T-cell (primary cell): ENCODE results near the gene ACSF3. TPM values are rescaled to one million over a fixed set of nuclear protein-coding genes. Genes with fewer than 3 reads are reported as not detected.

Experiments
- ATAC-seq, 4 experiments: fragments of 200-7000 bp in 3 of 4; fragments of 150-1000 bp in 1 of 4; cut with Tn5 transposase; replicated peaks in 1 of 4; 1 replicate in 3 of 4; 2 replicates in 1 of 4; pipeline ENCODE4 v1.10.0; 2021; ENCODE audit warnings: moderate library complexity in 3 of 4, mild to moderate bottlenecking in 2 of 4, moderate number of reproducible peaks in 1 of 4
- CTCF ChIA-PET, 2 donors: fragments of 300-600 bp; sonication (Branson Sonifier 250); formaldehyde crosslinking; loops; one replicate each; lab custom pipeline; 2022; ENCODE audit warnings: antibody characterized with exemption in 2 of 2; lab: Charles Lee
- POLR2A ChIA-PET, 2 donors: fragments of 300-600 bp; sonication (Branson Sonifier 250); formaldehyde crosslinking; loops; one replicate each; lab custom pipeline; 2022; ENCODE audit warnings: antibody characterized with exemption in 2 of 2; lab: Charles Lee
- DNase-seq, 35 experiments: peaks; one replicate each; pipeline versions ENCODE4 v3.0.0 to v3.0.0-alpha.2; 2013 to 2023
- H3K27ac ChIP-seq: one replicate; pipeline ENCODE4 v1.5.1; 2013; ENCODE audit warnings: low read length
- H3K27me3 ChIP-seq, 2 experiments: replicated peaks in 1 of 2; 1 replicate in 1 of 2; 2 replicates in 1 of 2; pipeline versions ENCODE4 v1.6.1 to v1.7.0; 2013; ENCODE audit warnings: low read length in 1 of 2, mixed read lengths in 1 of 2; ENCODE audit not compliant: control insufficient read depth in 2 of 2, insufficient read depth in 2 of 2; ENCODE audit errors: extremely low read depth in 1 of 2
- H3K36me3 ChIP-seq, 2 donors: 1 replicate in 1 of 2; 2 replicates in 1 of 2; pipeline versions ENCODE4 v1.6.1 to v1.7.0; 2013; ENCODE audit warnings: low read length in 1 of 2; ENCODE audit not compliant: control insufficient read depth in 2 of 2, insufficient read depth in 1 of 2; ENCODE audit errors: extremely low read depth in 1 of 2
- H3K4me1 ChIP-seq, 2 experiments: 1 replicate in 1 of 2; 2 replicates in 1 of 2; pipeline versions ENCODE4 v1.6.1 to v1.7.0; 2013; ENCODE audit warnings: low read length in 2 of 2, mixed read lengths in 1 of 2; ENCODE audit not compliant: insufficient read depth in 2 of 2, control insufficient read depth in 1 of 2; ENCODE audit errors: extremely low read depth in 1 of 2
- H3K4me3 ChIP-seq, 2 donors: 1 replicate in 1 of 2; 2 replicates in 1 of 2; pipeline versions ENCODE4 v1.5.1 to v1.7.0; 2013; ENCODE audit warnings: mild to moderate bottlenecking in 2 of 2, low read length in 1 of 2, moderate library complexity in 1 of 2; ENCODE audit not compliant: control insufficient read depth in 1 of 2; ENCODE audit errors: extremely low read depth in 1 of 2
- H3K9me3 ChIP-seq: 2 replicates; pipeline ENCODE4 v1.7.0; 2013
- H3K27ac Mint-ChIP-seq, 2 donors: one replicate each; pipeline ENCODE4 v1.8.0; 2020 to 2021; ENCODE audit warnings: mild to moderate bottlenecking in 2 of 2, mixed read lengths in 2 of 2
- H3K27me3 Mint-ChIP-seq, 2 donors: one replicate each; pipeline ENCODE4 v1.8.0; 2021 to 2022; ENCODE audit warnings: mixed read lengths in 2 of 2
- H3K36me3 Mint-ChIP-seq: one replicate; pipeline ENCODE4 v1.8.0; 2021; ENCODE audit warnings: mixed read lengths
- H3K4me1 Mint-ChIP-seq, 3 donors: one replicate each; pipeline ENCODE4 v1.8.0; 2020 to 2022; ENCODE audit warnings: mixed read lengths in 3 of 3, mild to moderate bottlenecking in 1 of 3
- H3K4me3 Mint-ChIP-seq, 3 donors: one replicate each; pipeline ENCODE4 v1.8.0; 2020 to 2022; ENCODE audit warnings: mild to moderate bottlenecking in 3 of 3, mixed read lengths in 3 of 3, moderate library complexity in 3 of 3
- H3K9me3 Mint-ChIP-seq, 3 donors: one replicate each; pipeline ENCODE4 v1.8.0; 2020 to 2022; ENCODE audit warnings: mixed read lengths in 3 of 3
- WGBS: methylation state at CpG from one replicate; pipeline ENCODE4 v1.1.5; 2013; ENCODE audit warnings: missing lambda C conversion rate; ENCODE audit not compliant: insufficient coverage; 5-methylcytosine and 5-hydroxymethylcytosine counted together
- total RNA-seq, 35 experiments: library from RNA in 6 of 35; stranded (reverse) in 6 of 35; fragments of 120-200 nt in 1 of 35; gene quantifications; one replicate each; pipeline versions ENCODE4 v1.2.1 to v1.2.4 and lab custom pipeline; 2013 to 2026

ACSF3 gene
- total RNA-seq, 5 donors from 2014 or later (not counting 1 experiment from before 2014, with no cell fraction given): 70.5 to 102 (median 79.9) TPM

GRCh38 chr16:89095491-89095951 is 1.9 kb downstream of the ACSF3 start:
- no peak overlapping the region for H3K4me3 ChIP-seq
- Mint-ChIP-seq H3K4me3 (peak overlapping the region; percentile 83 to 95 (median 91)), H3K4me1 (peaks cover 63 to 68% (median 64%) of the 10 kb centered on the region in 3 donors), H3K27ac (peak overlapping the region; percentile 73 to 96), H3K9me3 (no peaks in the 10 kb centered on the region), H3K36me3 (peaks cover 6% of the 10 kb centered on the region), H3K27me3 (peaks cover 4 to 5% of the 10 kb centered on the region in 2 donors)
- ChIA-PET CTCF (no interaction called here), POLR2A (no interaction called here)
- H3K36me3 ChIP-seq: peaks cover 7 to 10% of the 10 kb centered on the region in 2 donors
- peaks cover 47 to 72% of the 10 kb centered on the region in 2 experiments for H3K4me1 ChIP-seq
- DNase-seq: no peak
- no peaks in the 10 kb centered on the region for H3K9me3 ChIP-seq
- WGBS: 73% methylated on average over 10 of the region's 21 CpGs
- peaks cover 0 to 21% of the 10 kb centered on the region in 2 experiments for H3K27me3 ChIP-seq
- no peak for ATAC-seq
- peak overlapping the region; percentile 82 for H3K27ac ChIP-seq

- peak overlapping the region; percentile 10 to 28 for H3K4me3 ChIP-seq
- ChIA-PET CTCF (interaction anchor here in 1 of 2 donors (1.3 kb wide), 1 partner anchor 19 kb away, joined by 7 read pairs; no protein-coding TSS in a partner anchor), POLR2A (interaction anchor here (0.5 to 1.8 kb wide), 3 partner anchors 20 to 463 kb away, joined by 3 to 9 read pairs (median 4); partner anchors contain the start of gene APRT (in 1 of the 2))
- Mint-ChIP-seq H3K27me3 (no peaks in the 10 kb centered on the region), H3K36me3 (peaks cover 8% of the 10 kb centered on the region), H3K27ac (peak overlapping the region; percentile 73 to 95), H3K4me1 (peaks cover 64 to 68% (median 66%) of the 10 kb centered on the region in 3 donors), H3K4me3 (peak overlapping the region; percentile 68 to 83 (median 73)), H3K9me3 (no peaks in the 10 kb centered on the region)
- H3K4me1 ChIP-seq: peaks cover 47 to 75% of the 10 kb centered on the region in 2 experiments
- peak overlapping the region; percentile 82 for H3K27ac ChIP-seq
- H3K27me3 ChIP-seq: peaks cover 0 to 16% of the 10 kb centered on the region in 2 experiments
- no peak for ATAC-seq
- peaks cover 7 to 15% of the 10 kb centered on the region in 2 donors for H3K36me3 ChIP-seq
- DNase-seq: no peak
- 82% methylated on average over 18 of the region's 20 CpGs for WGBS
- no peaks in the 10 kb centered on the region for H3K9me3 ChIP-seq
Measured at GRCh38 chr16:89096042-89096717, 2.5 kb downstream of the ACSF3 start.

DNA sequence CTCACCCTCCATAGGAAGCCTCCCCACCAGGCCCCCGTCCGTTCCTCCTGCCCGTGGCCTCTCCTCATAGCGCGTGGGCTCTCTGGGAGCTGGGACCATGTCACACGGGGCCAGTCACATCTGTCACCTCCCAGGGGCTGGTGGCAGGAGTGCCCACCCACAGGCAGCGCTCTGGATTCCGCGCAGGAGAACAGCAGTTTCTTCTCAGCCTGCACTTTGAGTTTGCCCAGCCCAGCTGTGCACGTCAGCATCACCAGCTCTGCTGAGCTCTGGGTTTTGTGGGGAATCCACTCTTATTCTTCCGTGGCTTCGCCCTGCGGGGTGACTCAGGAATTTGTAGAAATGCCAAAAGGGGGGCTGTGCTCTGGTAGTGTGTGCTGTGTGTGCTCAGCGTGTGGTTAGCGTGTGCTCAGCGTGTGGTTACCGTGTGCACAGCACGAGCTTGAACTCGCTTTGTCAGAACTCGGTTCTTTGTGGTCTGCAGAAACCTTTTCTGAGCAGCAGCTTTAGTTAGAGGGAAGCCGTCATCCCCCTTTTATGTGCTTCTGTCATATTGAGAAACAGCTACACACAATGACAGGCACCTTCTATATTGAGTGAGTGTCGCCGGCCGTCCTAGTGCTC is 3.2 kb downstream of the ACSF3 start:
- ATAC-seq (peak; percentile 71 to 76 (median 74)), DNase-seq (peak; percentile 35 to 90 (median 71))
- Histone ChIP-seq H3K27me3 (peaks cover 0 to 9% of the 10 kb centered on the region in 2 experiments), H3K27ac (peak overlapping the region; percentile 82), H3K9me3 (no peaks in the 10 kb centered on the region), H3K36me3 (peaks cover 7 to 22% of the 10 kb centered on the region in 2 donors), H3K4me1 (peaks cover 47 to 82% of the 10 kb centered on the region in 2 experiments), H3K4me3 (peak overlapping the region; percentile 28 to 54)
- WGBS: 30% methylated on average over 23 of the region's 24 CpGs
- no peaks in the 10 kb centered on the region for H3K27me3 Mint-ChIP-seq
- CTCF ChIA-PET: interaction anchor here in 1 of 2 donors (1.3 kb wide), 1 partner anchor 18 kb away, joined by 7 read pairs; no protein-coding TSS in a partner anchor
- H3K4me3 Mint-ChIP-seq: peak overlapping the region; percentile 68 to 83 (median 73)
- H3K27ac Mint-ChIP-seq: peak overlapping the region; percentile 95 to 96
- POLR2A ChIA-PET: interaction anchor here (0.5 to 1.8 kb wide), 5 partner anchors 19 to 463 kb away, joined by 3 to 9 read pairs (median 4); partner anchors contain the start of gene APRT (in 1 of the 2)
- no peaks in the 10 kb centered on the region for H3K9me3 Mint-ChIP-seq
- peaks cover 12% of the 10 kb centered on the region for H3K36me3 Mint-ChIP-seq
- peaks cover 71 to 74% (median 73%) of the 10 kb centered on the region in 3 donors for H3K4me1 Mint-ChIP-seq

DNA sequence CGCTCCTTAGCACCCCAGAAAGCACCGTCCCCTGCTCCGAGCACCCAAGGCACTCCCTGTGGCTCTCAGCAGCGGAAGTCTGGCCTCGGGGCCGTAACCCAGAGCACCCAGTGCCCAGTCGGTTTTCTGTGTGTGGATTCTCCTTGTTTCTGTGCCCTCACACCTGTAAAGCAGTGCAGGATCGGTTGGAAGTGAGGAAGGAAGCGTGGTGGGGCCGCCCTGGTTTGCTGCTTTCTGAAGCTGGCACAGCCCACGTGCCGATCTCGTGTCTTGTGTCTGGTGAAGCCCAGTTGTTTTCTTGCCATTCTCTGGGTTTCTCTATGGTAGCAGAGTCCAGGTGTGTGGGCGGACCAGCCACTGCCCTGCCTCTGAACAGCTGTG is 3.7 kb downstream of the ACSF3 start:
- Mint-ChIP-seq H3K27me3 (no peaks in the 10 kb centered on the region), H3K9me3 (no peaks in the 10 kb centered on the region), H3K36me3 (peaks cover 14% of the 10 kb centered on the region), H3K4me3 (peak overlapping the region; percentile 68 to 83 (median 73)), H3K4me1 (peaks cover 72 to 73% (median 73%) of the 10 kb centered on the region in 3 donors), H3K27ac (peak overlapping the region; percentile 95 to 96)
- Histone ChIP-seq H3K27ac (peak overlapping the region; percentile 82), H3K27me3 (peaks cover 0 to 4% of the 10 kb centered on the region in 2 experiments), H3K9me3 (no peaks in the 10 kb centered on the region), H3K36me3 (peaks cover 7 to 27% of the 10 kb centered on the region in 2 donors), H3K4me3 (peak overlapping the region; percentile 28 to 54), H3K4me1 (peaks cover 48 to 85% of the 10 kb centered on the region in 2 experiments)
- 23% methylated on average over 14 of the region's 14 CpGs for WGBS
- ATAC-seq: peak in 2 of 4 experiments; percentile 2 to 5
- ChIA-PET CTCF (interaction anchor here in 1 of 2 donors (1.3 kb wide), 1 partner anchor 18 kb away, joined by 7 read pairs; no protein-coding TSS in a partner anchor), POLR2A (interaction anchor here (0.6 to 1.8 kb wide), 4 partner anchors 11 to 117 kb away, joined by 3 to 4 read pairs (median 4); no protein-coding TSS in a partner anchor)
- DNase-seq: peak in 2 of 35 experiments; percentile 18 to 40

GRCh38 chr16:89098767-89099430 is 5.2 kb downstream of the ACSF3 start:
- no peak for ATAC-seq
- H3K4me3 ChIP-seq: peak overlapping the region; percentile 14 to 23
- Mint-ChIP-seq H3K4me1 (peaks cover 76 to 79% (median 78%) of the 10 kb centered on the region in 3 donors), H3K27me3 (no peaks in the 10 kb centered on the region), H3K36me3 (peaks cover 28% of the 10 kb centered on the region), H3K9me3 (no peaks in the 10 kb centered on the region), H3K4me3 (peak overlapping the region; percentile 68 to 83 (median 73)), H3K27ac (peak overlapping the region; percentile 95 to 96)
- H3K27ac ChIP-seq: peak overlapping the region; percentile 82
- DNase-seq: no peak
- H3K4me1 ChIP-seq: peaks cover 47 to 77% of the 10 kb centered on the region in 2 experiments
- POLR2A ChIA-PET: interaction anchor here in 1 of 2 donors (0.5 kb wide), 1 partner anchor 235 kb away, joined by 4 read pairs; no protein-coding TSS in a partner anchor
- no peaks in the 10 kb centered on the region for H3K9me3 ChIP-seq
- CTCF ChIA-PET: interaction anchor here in 1 of 2 donors (1.2 kb wide), 1 partner anchor 17 kb away, joined by 3 read pairs; no protein-coding TSS in a partner anchor
- 89% methylated on average over 18 of the region's 26 CpGs for WGBS
- H3K36me3 ChIP-seq: peaks cover 20 to 42% of the 10 kb centered on the region in 2 donors
- no peaks in the 10 kb centered on the region for H3K27me3 ChIP-seq
